Loucy (cell line): ENCODE results near the gene CPA1.
"Not testable (repeated sequence)": the region's sequence is repeated elsewhere in the genome, so short reads cannot be mapped to it uniquely, and the experiment has no call there.

Source experiments
- H2AFZ ChIP-seq: fragments of 200-600 bp; sonication (generic); 2 replicates; pipeline ENCODE4 v1.6.0; 2016; ENCODE audit warnings: antibody characterized with exemption, mild to moderate bottlenecking, low read length, moderate library complexity
- H3F3A ChIP-seq: fragments of 200-600 bp; 2 replicates; pipeline ENCODE4 v1.6.0; 2016; ENCODE audit warnings: antibody characterized with exemption, low read depth, mild to moderate bottlenecking
- H3K27me3 ChIP-seq: fragments of 200-600 bp; sonication (generic); 2 replicates; pipeline ENCODE4 v1.6.1; 2014; ENCODE audit warnings: low read length, mild to moderate bottlenecking; ENCODE audit not compliant: insufficient read depth, poor library complexity, severe bottlenecking
- H3K36me3 ChIP-seq: fragments of 200-600 bp; sonication (generic); 2 replicates; pipeline ENCODE4 v1.6.1; 2016; ENCODE audit warnings: low read length; ENCODE audit not compliant: insufficient read depth
- H3K4me1 ChIP-seq: fragments of 200-600 bp; sonication (generic); 2 replicates; pipeline ENCODE4 v1.5.1; 2014; ENCODE audit warnings: low read length, mild to moderate bottlenecking; ENCODE audit not compliant: insufficient read depth, poor library complexity, severe bottlenecking
- H3K4me2 ChIP-seq: fragments of 200-600 bp; sonication (generic); 2 replicates; pipeline ENCODE4 v1.6.0; 2014; ENCODE audit warnings: antibody characterized with exemption, low read length, low read depth, mild to moderate bottlenecking; ENCODE audit not compliant: poor library complexity, severe bottlenecking
- H3K4me3 ChIP-seq: fragments of 200-600 bp; sonication (generic); 2 replicates; pipeline ENCODE4 v1.5.1; 2014; ENCODE audit warnings: low read length, mild to moderate bottlenecking, mixed read lengths; ENCODE audit not compliant: poor library complexity, severe bottlenecking
- H3K79me2 ChIP-seq: fragments of 200-600 bp; sonication (generic); 2 replicates; pipeline ENCODE4 v1.6.1; 2014; ENCODE audit warnings: low read length; ENCODE audit not compliant: insufficient read depth
- H3K9ac ChIP-seq: fragments of 200-600 bp; sonication (generic); 2 replicates; pipeline ENCODE4 v1.6.0; 2014; ENCODE audit warnings: mild to moderate bottlenecking, low read depth, low read length, moderate library complexity; ENCODE audit not compliant: poor library complexity, severe bottlenecking
- H3K9me2 ChIP-seq: fragments of 200-600 bp; sonication (generic); replicated peaks from 2 replicates; pipeline ENCODE4 v1.6.1; 2016; ENCODE audit warnings: low read depth, low read length, mixed read lengths
- H3K9me3 ChIP-seq: fragments of 200-600 bp; sonication (generic); 2 replicates; pipeline ENCODE4 v1.6.1; 2014; ENCODE audit warnings: mild to moderate bottlenecking, antibody characterized with exemption, low read length, low read depth; ENCODE audit not compliant: insufficient read depth
- H4K20me1 ChIP-seq: fragments of 200-600 bp; sonication (generic); 2 replicates; pipeline ENCODE4 v1.6.0; 2014; ENCODE audit warnings: antibody characterized with exemption, low read length, mild to moderate bottlenecking; ENCODE audit not compliant: insufficient read depth, poor library complexity, severe bottlenecking
- EZH2phosphoT487 ChIP-seq: fragments of 200-600 bp; IDR thresholded peaks from 2 replicates; pipeline ENCODE4 v1.6.1; 2018; ENCODE audit warnings: antibody characterized with exemption, mild to moderate bottlenecking, moderate library complexity, borderline replicate concordance
- TF ChIP-seq, protein P1 (sequence below): fragments of 200-600 bp; sonication (generic); conservative IDR thresholded peaks from 2 replicates; pipeline ENCODE4 v1.5.1; 2014; ENCODE audit warnings: mild to moderate bottlenecking, antibody characterized with exemption, low read length

CPA1 gene

DNA sequence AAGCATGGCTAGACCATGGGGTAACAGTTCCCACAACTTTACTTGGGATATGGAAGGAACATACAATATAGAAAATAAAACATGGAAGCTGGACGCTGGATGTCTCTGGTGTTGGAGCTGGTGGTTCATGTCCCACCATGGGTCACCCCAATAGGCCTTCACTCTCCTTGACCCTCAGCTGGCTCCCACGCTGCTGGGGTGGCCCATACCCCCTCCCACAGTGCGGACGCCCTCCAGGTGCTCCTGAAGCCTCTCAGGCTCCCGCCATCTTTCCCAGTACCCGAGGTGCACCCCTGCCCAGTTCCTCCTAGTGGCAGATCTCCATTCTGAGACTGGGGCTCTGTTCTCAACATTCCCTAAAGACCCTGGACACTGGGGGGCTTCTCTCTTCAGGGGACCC, 5.8 kb upstream of the CPA1 start:
- no peak overlapping the region for H3K4me2 ChIP-seq
- H3K79me2 ChIP-seq, result no peaks in the 10 kb centered on the region
- peaks cover 9% of the 10 kb centered on the region; the same call in 1 of the 2 replicates for H3K9me3 ChIP-seq
- H3K9ac ChIP-seq, result no peak overlapping the region
- no peaks in the 10 kb centered on the region for H4K20me1 ChIP-seq
- no peak overlapping the region for H3K4me3 ChIP-seq
- H3K4me1 ChIP-seq, result peaks cover 5% of the 10 kb centered on the region
- TF ChIP-seq EZH2phosphoT487, result no peak
- TF ChIP-seq, protein P1, sequence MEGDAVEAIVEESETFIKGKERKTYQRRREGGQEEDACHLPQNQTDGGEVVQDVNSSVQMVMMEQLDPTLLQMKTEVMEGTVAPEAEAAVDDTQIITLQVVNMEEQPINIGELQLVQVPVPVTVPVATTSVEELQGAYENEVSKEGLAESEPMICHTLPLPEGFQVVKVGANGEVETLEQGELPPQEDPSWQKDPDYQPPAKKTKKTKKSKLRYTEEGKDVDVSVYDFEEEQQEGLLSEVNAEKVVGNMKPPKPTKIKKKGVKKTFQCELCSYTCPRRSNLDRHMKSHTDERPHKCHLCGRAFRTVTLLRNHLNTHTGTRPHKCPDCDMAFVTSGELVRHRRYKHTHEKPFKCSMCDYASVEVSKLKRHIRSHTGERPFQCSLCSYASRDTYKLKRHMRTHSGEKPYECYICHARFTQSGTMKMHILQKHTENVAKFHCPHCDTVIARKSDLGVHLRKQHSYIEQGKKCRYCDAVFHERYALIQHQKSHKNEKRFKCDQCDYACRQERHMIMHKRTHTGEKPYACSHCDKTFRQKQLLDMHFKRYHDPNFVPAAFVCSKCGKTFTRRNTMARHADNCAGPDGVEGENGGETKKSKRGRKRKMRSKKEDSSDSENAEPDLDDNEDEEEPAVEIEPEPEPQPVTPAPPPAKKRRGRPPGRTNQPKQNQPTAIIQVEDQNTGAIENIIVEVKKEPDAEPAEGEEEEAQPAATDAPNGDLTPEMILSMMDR, result no peak
- no peaks in the 10 kb centered on the region for H3K36me3 ChIP-seq
- H3F3A ChIP-seq, result no peaks in the 10 kb centered on the region
- H3K27me3 ChIP-seq, result no peaks in the 10 kb centered on the region
- H3K9me2 ChIP-seq, result no peaks in the 10 kb centered on the region
- no peak overlapping the region for H2AFZ ChIP-seq

DNA sequence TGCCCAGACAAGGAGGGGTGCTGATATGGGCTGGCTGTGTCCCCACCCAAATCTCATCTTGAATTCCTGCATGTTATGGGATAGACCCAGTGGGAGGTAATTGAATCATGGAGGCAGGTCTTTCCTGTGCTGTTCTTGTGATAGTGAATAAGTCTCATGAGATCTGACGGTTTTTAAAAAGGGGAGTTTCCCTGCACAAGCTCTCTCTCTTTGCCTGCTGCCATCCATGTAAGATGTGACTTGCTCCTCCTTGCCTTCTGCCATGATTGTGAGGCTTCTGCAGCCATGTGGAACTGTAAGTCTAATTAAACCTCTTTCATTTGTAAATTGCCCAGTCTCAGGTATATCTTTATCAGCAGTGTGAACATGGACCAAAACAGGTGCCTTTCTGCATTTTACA, 3.8 kb upstream of the CPA1 start:
- not testable (repeated sequence) for H3K4me1 ChIP-seq, H3K9me3 ChIP-seq, H3K36me3 ChIP-seq, H3K4me3 ChIP-seq, H2AFZ ChIP-seq, H4K20me1 ChIP-seq, H3K9ac ChIP-seq, H3F3A ChIP-seq, H3K79me2 ChIP-seq, H3K4me2 ChIP-seq, H3K9me2 ChIP-seq, H3K27me3 ChIP-seq

DNA sequence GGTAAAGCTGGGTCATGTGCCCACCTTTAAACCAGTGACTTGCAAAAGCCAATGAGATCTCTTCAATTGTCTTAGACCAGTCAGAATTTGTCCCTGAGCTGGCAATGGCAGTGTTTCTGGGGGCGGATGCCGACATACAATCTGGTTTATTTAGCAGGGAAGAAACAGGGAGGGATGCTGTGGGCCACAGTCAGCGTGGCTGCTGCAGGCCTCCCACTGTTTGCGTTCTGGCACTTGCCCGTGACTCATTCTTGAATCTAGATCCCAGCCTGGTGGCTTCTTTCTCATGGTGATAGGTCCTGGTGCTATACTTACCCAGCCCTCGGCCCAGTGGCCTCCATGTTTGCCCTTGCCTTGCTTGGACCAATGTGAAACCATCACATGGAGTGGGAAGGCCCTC, 3.1 kb upstream of the CPA1 start:
- Histone ChIP-seq H2AFZ (no peak overlapping the region), H3F3A (no peaks in the 10 kb centered on the region)

DNA sequence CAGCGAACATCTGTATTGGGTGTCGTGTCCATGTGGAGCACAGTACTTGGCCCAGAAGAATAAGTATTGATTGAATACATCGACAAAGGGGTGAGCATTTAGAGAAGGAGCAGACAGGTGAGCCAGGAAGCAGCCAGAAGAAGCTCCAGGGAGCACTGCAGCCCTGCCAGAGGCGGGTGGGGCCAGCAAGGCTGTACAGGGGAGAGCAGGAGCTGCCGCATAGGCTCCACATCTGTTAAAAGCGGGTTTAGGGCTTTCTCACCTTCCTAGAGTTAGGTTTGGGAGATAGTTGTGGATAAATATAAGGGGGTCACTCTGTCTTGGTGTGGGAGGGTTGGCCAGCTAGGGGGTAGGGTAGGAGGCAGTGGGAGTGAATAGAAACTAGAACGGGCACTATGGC, 1.3 kb upstream of the CPA1 start:
- H3K4me2 ChIP-seq, result no peak overlapping the region
- no peak for TF ChIP-seq EZH2phosphoT487
- TF ChIP-seq, protein P1, result no peak

More for the DNA sequence above, 3.1 kb upstream of the CPA1 start:
- H3K4me2 ChIP-seq, result no peak overlapping the region
- no peak overlapping the region for H3K9ac ChIP-seq
- H3K27me3 ChIP-seq, result no peaks in the 10 kb centered on the region
- H3K4me3 ChIP-seq, result no peak overlapping the region
- H3K4me1 ChIP-seq, result no peaks in the 10 kb centered on the region
- H3K9me2 ChIP-seq, result no peaks in the 10 kb centered on the region
- H3K79me2 ChIP-seq, result no peaks in the 10 kb centered on the region
- TF ChIP-seq, protein P1, result no peak
- no peak for TF ChIP-seq EZH2phosphoT487
- H4K20me1 ChIP-seq, result no peaks in the 10 kb centered on the region
- no peaks in the 10 kb centered on the region for H3K36me3 ChIP-seq
- peaks cover 9% of the 10 kb centered on the region; the same call in 1 of the 2 replicates for H3K9me3 ChIP-seq

More for the DNA sequence above, 1.3 kb upstream of the CPA1 start:
- H3K4me3 ChIP-seq, result no peak overlapping the region
- no peak overlapping the region for H2AFZ ChIP-seq
- no peaks in the 10 kb centered on the region for H3K27me3 ChIP-seq
- no peaks in the 10 kb centered on the region for H3K79me2 ChIP-seq
- H3K4me1 ChIP-seq, result no peaks in the 10 kb centered on the region
- no peak overlapping the region for H3K9ac ChIP-seq
- H3K36me3 ChIP-seq, result no peaks in the 10 kb centered on the region
- H4K20me1 ChIP-seq, result no peaks in the 10 kb centered on the region
- peaks cover 9% of the 10 kb centered on the region; the same call in 1 of the 2 replicates for H3K9me3 ChIP-seq
- H3F3A ChIP-seq, result no peaks in the 10 kb centered on the region
- H3K9me2 ChIP-seq, result no peaks in the 10 kb centered on the region
